Thymus (tissue), 11 donors: ENCODE data around the gene HEBP1. TPM values are rescaled to one million over a fixed set of nuclear protein-coding genes. Genes with fewer than 3 reads are reported as not detected.

ENCODE experiments used
- DNase-seq, 9 donors: peaks; one replicate each; pipeline ENCODE4 v3.0.0-alpha.2; 2013; ENCODE audit warnings: low spot score in 9 of 9, low read depth in 6 of 9, missing footprints in 1 of 9
- H3K27ac ChIP-seq, 2 donors: one replicate each; pipeline ENCODE4 v1.5.1; 2013; ENCODE audit warnings: control low read depth in 1 of 2, low read depth in 1 of 2, low read length in 1 of 2, mild to moderate bottlenecking in 1 of 2, moderate library complexity in 1 of 2
- H3K27me3 ChIP-seq, 2 donors: one replicate each; pipeline ENCODE4 v1.5.1; 2013; ENCODE audit warnings: low read length in 1 of 2; ENCODE audit not compliant: control insufficient read depth in 2 of 2, insufficient read depth in 1 of 2
- H3K36me3 ChIP-seq, 2 donors: one replicate each; pipeline ENCODE4 v1.5.1; 2013; ENCODE audit warnings: low read length in 1 of 2, mild to moderate bottlenecking in 1 of 2, moderate library complexity in 1 of 2; ENCODE audit not compliant: control insufficient read depth in 2 of 2, insufficient read depth in 2 of 2
- H3K4me1 ChIP-seq, 2 donors: one replicate each; pipeline ENCODE4 v1.5.1; 2013; ENCODE audit warnings: low read length in 2 of 2; ENCODE audit not compliant: control insufficient read depth in 2 of 2, insufficient read depth in 2 of 2
- H3K4me3 ChIP-seq, 2 donors: one replicate each; pipeline ENCODE4 v1.5.1; 2013; ENCODE audit warnings: low read length in 2 of 2, control low read depth in 1 of 2, mild to moderate bottlenecking in 1 of 2
- H3K9me3 ChIP-seq, 2 donors: one replicate each; pipeline ENCODE4 v1.5.1; 2013; ENCODE audit warnings: low read length in 1 of 2, mild to moderate bottlenecking in 1 of 2; ENCODE audit not compliant: control insufficient read depth in 2 of 2, insufficient read depth in 1 of 2
- WGBS: extraction: QIAGEN DNeasy Blood & Tissue Kit; methylation state at CpG from one replicate; pipeline ENCODE4 v1.1.7; 2013; 5-methylcytosine and 5-hydroxymethylcytosine counted together
- polyA plus RNA-seq: library from polyadenylated mRNA; stranded (reverse); fragments of 200-250 nt; gene quantifications from one replicate; pipeline ENCODE4 v1.2.3, GENCODE V29; 2013
- total RNA-seq: library from RNA; stranded (reverse); fragments of 120-200 nt; gene quantifications from one replicate; pipeline ENCODE4 v1.2.4, GENCODE V29; 2013
- donor health status: healthy.

The HEBP1 gene
- total and polyA plus RNA-seq, 2 donors, result 3.9 to 42.3 TPM

DNA sequence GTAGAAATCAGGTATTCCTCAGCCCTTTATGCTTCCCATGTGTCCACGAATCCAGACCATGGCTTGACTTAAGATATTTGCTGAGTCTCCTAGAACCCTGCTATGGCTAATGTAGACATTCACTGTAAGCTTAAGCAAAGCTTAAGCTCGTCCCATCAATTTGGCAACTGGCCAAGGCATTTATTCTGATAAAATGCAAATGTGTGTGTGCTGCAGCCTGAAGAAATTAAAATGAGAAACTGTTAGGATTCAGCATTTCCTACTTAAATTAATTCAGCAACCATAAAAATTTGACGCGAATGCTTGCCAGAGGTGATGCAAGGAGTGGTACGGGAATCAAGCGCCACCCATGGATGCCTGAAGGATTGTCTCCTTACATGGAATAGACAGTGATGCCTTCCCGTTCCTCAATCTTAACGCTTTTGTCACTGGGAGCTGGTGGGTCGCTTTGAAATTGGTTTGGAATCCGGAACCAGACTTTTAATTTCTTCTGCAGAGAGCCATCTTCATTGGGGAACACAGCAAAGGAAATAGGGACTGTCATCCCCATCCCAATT lies 13.2 kb downstream of the HEBP1 start:
- Histone ChIP-seq H3K27ac (no peak overlapping the region), H3K4me1 (no peaks in the 10 kb centered on the region), H3K27me3 (no peaks in the 10 kb centered on the region), H3K36me3 (peaks cover 4 to 11% of the 10 kb centered on the region in 2 donors), H3K4me3 (no peak overlapping the region), H3K9me3 (no peaks in the 10 kb centered on the region)
- 96% methylated on average over 10 of the region's 10 CpGs for WGBS
- no peak for DNase-seq

DNA sequence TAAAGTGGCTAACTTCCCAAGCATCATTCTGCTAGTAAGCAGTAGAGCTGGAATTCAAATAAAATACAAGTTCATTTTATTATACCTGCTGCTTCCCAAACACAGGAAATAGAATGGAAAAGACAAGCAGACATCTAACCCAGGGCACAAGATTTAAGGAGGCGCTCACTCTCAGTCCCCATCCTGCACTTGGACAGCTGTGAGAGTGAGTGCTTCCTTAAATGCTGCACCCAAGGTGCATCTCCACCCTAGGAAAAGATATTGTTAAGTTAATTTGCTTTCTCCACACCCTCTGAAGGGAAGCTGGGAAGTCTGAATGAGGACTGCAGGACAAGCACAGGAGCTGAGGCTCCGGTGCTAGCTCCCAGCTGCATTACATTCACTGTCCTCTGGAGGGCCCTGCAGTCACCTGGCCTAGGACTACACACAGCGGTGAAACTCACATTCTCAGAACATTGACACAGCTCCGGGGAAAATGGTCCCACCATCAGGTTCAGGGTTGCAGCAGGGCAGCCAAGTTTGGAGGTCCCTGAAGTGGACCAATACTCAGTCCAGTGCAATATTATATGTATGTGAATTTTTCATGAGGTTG lies 14.2 kb downstream of the HEBP1 start:
- H3K4me1 ChIP-seq, result no peaks in the 10 kb centered on the region
- no peaks in the 10 kb centered on the region for H3K27me3 ChIP-seq
- H3K4me3 ChIP-seq, result no peak overlapping the region
- no peak overlapping the region for H3K27ac ChIP-seq
- H3K36me3 ChIP-seq, result peaks cover 4 to 11% of the 10 kb centered on the region in 2 donors
- no peak for DNase-seq
- H3K9me3 ChIP-seq, result no peaks in the 10 kb centered on the region
- WGBS, result 95% methylated on average over 4 of the region's 4 CpGs

- Histone ChIP-seq H3K27ac (no peak overlapping the region), H3K36me3 (peaks cover 4 to 9% of the 10 kb centered on the region in 2 donors), H3K9me3 (no peaks in the 10 kb centered on the region), H3K4me3 (no peak overlapping the region), H3K4me1 (no peaks in the 10 kb centered on the region), H3K27me3 (no peaks in the 10 kb centered on the region)
- WGBS, result 94% methylated on average over 5 of the region's 5 CpGs
- no peak for DNase-seq
These were observed 15.9 kb downstream of the HEBP1 start for GRCh38 chr12:12984149-12984548.

- WGBS, result 84% methylated on average over 9 of the region's 9 CpGs
- DNase-seq, result peak in 2 of 9 donors; percentile 9 to 28
- H3K4me3 ChIP-seq, result no peak overlapping the region
- no peaks in the 10 kb centered on the region for H3K9me3 ChIP-seq
- H3K27ac ChIP-seq, result no peak overlapping the region
- peaks cover 0 to 4% of the 10 kb centered on the region in 2 donors for H3K36me3 ChIP-seq
- H3K27me3 ChIP-seq, result no peaks in the 10 kb centered on the region
- no peaks in the 10 kb centered on the region for H3K4me1 ChIP-seq
These were observed 16.5 kb downstream of the HEBP1 start for GRCh38 chr12:12983420-12984035.

DNA sequence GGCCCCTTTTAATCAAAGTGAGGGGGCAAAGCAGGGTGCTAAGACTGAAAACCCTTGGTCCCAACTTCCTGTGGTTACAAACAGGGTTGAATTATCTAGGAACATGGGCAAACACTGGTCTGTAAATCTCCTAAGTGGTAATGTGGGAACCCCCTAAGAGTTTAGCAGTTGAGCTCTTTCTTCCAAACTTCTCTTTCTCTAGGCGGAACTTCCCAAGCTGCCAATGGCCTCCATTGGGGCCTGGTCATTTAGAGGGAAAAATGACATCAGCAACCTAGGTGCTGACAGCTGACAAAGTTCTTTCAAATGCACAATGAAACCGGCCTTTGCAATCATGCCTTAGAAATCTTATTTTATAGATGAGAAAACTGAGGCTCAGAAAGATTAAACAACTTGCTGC lies 17.7 kb downstream of the HEBP1 start:
- Histone ChIP-seq H3K4me3 (no peak overlapping the region), H3K4me1 (no peaks in the 10 kb centered on the region), H3K27me3 (no peaks in the 10 kb centered on the region), H3K27ac (no peak overlapping the region), H3K36me3 (peaks cover 0 to 4% of the 10 kb centered on the region in 2 donors), H3K9me3 (no peaks in the 10 kb centered on the region)
- over 99% methylated on average over 2 of the region's 2 CpGs for WGBS
- DNase-seq, result no peak

- Histone ChIP-seq H3K27ac (peak overlapping the region in 1 of 2 donors; percentile 19), H3K27me3 (no peaks in the 10 kb centered on the region), H3K4me1 (no peaks in the 10 kb centered on the region), H3K36me3 (no peaks in the 10 kb centered on the region), H3K4me3 (no peak overlapping the region), H3K9me3 (no peaks in the 10 kb centered on the region)
- 98% methylated on average over 4 of the region's 4 CpGs for WGBS
- no peak for DNase-seq
These were observed 20.3 kb downstream of the HEBP1 start for GRCh38 chr12:12979731-12980259.

- no peaks in the 10 kb centered on the region for H3K36me3 ChIP-seq
- H3K4me1 ChIP-seq, result no peaks in the 10 kb centered on the region
- no peaks in the 10 kb centered on the region for H3K9me3 ChIP-seq
- DNase-seq, result no peak
- no peak overlapping the region for H3K4me3 ChIP-seq
- no peaks in the 10 kb centered on the region for H3K27me3 ChIP-seq
- H3K27ac ChIP-seq, result peak overlapping the region in 1 of 2 donors; percentile 43
- WGBS, result 96% methylated on average over 4 of the region's 4 CpGs
These were observed 20.9 kb downstream of the HEBP1 start for GRCh38 chr12:12979126-12979525.

GRCh38 chr12:12977231-12977630 lies 22.8 kb downstream of the HEBP1 start:
- Histone ChIP-seq H3K9me3 (no peaks in the 10 kb centered on the region), H3K4me1 (no peaks in the 10 kb centered on the region), H3K27ac (no peak overlapping the region), H3K27me3 (no peaks in the 10 kb centered on the region), H3K36me3 (peaks cover 0 to 5% of the 10 kb centered on the region in 2 donors), H3K4me3 (no peak overlapping the region)
- WGBS, result 98% methylated on average over 4 of the region's 4 CpGs
- no peak for DNase-seq

GRCh38 chr12:12976366-12976765 lies 23.7 kb downstream of the HEBP1 start:
- Histone ChIP-seq H3K4me1 (no peaks in the 10 kb centered on the region), H3K36me3 (peaks cover 0 to 5% of the 10 kb centered on the region in 2 donors), H3K9me3 (no peaks in the 10 kb centered on the region), H3K27me3 (no peaks in the 10 kb centered on the region), H3K4me3 (no peak overlapping the region), H3K27ac (no peak overlapping the region)
- WGBS, result 96% methylated on average over 2 of the region's 2 CpGs
- DNase-seq, result no peak
